ENCODE data around the gene PRKN.
"Not testable (repeated sequence)": the region's sequence is repeated elsewhere in the genome, so short reads cannot be mapped to it uniquely, and the experiment has no call there.

PRKN gene

GRCh38 chr6:162435071-162435470 is 292.5 kb downstream of the PRKN start:
- no peak for DNase-seq

- no peak for DNase-seq
Observed at GRCh38 chr6:162421004-162421403, 306.6 kb downstream of the PRKN start.

- DNase-seq, result no peak
Observed at GRCh38 chr6:162416831-162417537, 310.6 kb downstream of the PRKN start.

- DNase-seq, result no peak
Observed at GRCh38 chr6:162416307-162416706, 311.3 kb downstream of the PRKN start.

- no peak for DNase-seq
Observed at GRCh38 chr6:162409741-162410691, 317.6 kb downstream of the PRKN start.

- DNase-seq, result no peak
Observed at GRCh38 chr6:162408826-162409535, 318.6 kb downstream of the PRKN start.

- DNase-seq, result no peak
Observed at GRCh38 chr6:162404951-162405350, 322.6 kb downstream of the PRKN start.

GRCh38 chr6:162403031-162403430 is 324.5 kb downstream of the PRKN start:
- no peak for DNase-seq

- no peak for DNase-seq
Observed at GRCh38 chr6:162395181-162395580, 332.4 kb downstream of the PRKN start.

- DNase-seq, result not testable (repeated sequence)
Observed at GRCh38 chr6:162390961-162391811, 336.4 kb downstream of the PRKN start.

- no peak for DNase-seq
Observed at GRCh38 chr6:162389343-162390085, 338.1 kb downstream of the PRKN start.

GRCh38 chr6:162388383-162388777 is 339.2 kb downstream of the PRKN start:
- no peak for DNase-seq

GRCh38 chr6:162387718-162388382 is 339.7 kb downstream of the PRKN start:
- DNase-seq, result no peak

- no peak for DNase-seq
Observed at GRCh38 chr6:162385980-162386379, 341.6 kb downstream of the PRKN start.

GRCh38 chr6:162379757-162380409 is 347.7 kb downstream of the PRKN start:
- no peak for DNase-seq

- no peak for DNase-seq
Observed at GRCh38 chr6:162377735-162378134, 349.8 kb downstream of the PRKN start.

- no peak for DNase-seq
Observed at GRCh38 chr6:162373868-162374267, 353.7 kb downstream of the PRKN start.

GRCh38 chr6:162373192-162373591 is 354.4 kb downstream of the PRKN start:
- DNase-seq, result no peak

- DNase-seq, result peak in 1 of 2 experiments; percentile 25
Observed at GRCh38 chr6:162372106-162372505, 355.5 kb downstream of the PRKN start.

GRCh38 chr6:162371121-162371520 is 356.4 kb downstream of the PRKN start:
- peak; percentile 8 to 20 for DNase-seq
